HepG2 (cell line): ENCODE measurements around the gene POLR2M. TPM values are rescaled to one million over a fixed set of nuclear protein-coding genes. Genes with fewer than 3 reads are reported as not detected.

Source experiments
- ATAC-seq: fragments of 200-7000 bp; cut with Tn5 transposase; 3 replicates; pipeline ENCODE4 v1.9.1; 2020; ENCODE audit warnings: mild to moderate bottlenecking, moderate library complexity
- BruUV-seq: library from RNA; stranded (reverse); fragments of 400-500 nt; replicated peaks from 2 replicates; lab custom pipeline; 2021; lab: Mats Ljungman, UMichigan
- CTCF ChIA-PET: fragments of 300-600 bp; formaldehyde crosslinking; extraction: SDS; loops from one replicate; lab custom pipeline; 2021; ENCODE audit warnings: low total read pairs, inconsistent platforms, low intra/inter-chr PET ratio; lab: Yijun Ruan, JAX
- POLR2A ChIA-PET: fragments of 350-600 bp; sonication (Branson Sonifier 250); formaldehyde crosslinking; loops from one replicate; lab custom pipeline; 2020; ENCODE audit warnings: antibody characterized with exemption, inconsistent platforms; lab: Yijun Ruan, JAX
- DNase-seq: peaks from one replicate; pipeline ENCODE4 v3.0.0-alpha.2; 2015; ENCODE audit warnings: low spot score
- FAIRE-seq: peaks from 3 replicates; lab custom pipeline; 2011; peaks lifted over from hg19 to GRCh38; lab: Jason Lieb, UNC
- H2AFZ ChIP-seq: one replicate; pipeline ENCODE4 v1.6.1; 2011; ENCODE audit warnings: low read length, inconsistent platforms
- H3K27ac ChIP-seq: fragments of 300-600 bp; 3 replicates; pipeline ENCODE4 v1.8.0; 2011; ENCODE audit warnings: mixed run types, mild to moderate bottlenecking, mixed read lengths, low read length, inconsistent platforms; ENCODE audit not compliant: insufficient read depth; ENCODE audit errors: extremely low read length
- H3K27me3 ChIP-seq, 2 experiments: fragments of 200-600 bp in 1 of 2; 2 replicates in 1 of 2; 3 replicates in 1 of 2; pipeline versions ENCODE4 v1.6.0 to v1.8.0; 2011; ENCODE audit warnings: low read length in 2 of 2, mild to moderate bottlenecking in 2 of 2, moderate library complexity in 2 of 2, inconsistent platforms in 1 of 2; ENCODE audit not compliant: insufficient read depth in 2 of 2, control insufficient read depth in 1 of 2
- H3K36me3 ChIP-seq, 2 experiments: fragments of 200-600 bp in 1 of 2; replicated peaks in 1 of 2; 2 replicates in 1 of 2; 3 replicates in 1 of 2; pipeline versions ENCODE4 v1.5.1 to v1.8.0; 2011; ENCODE audit warnings: low read length in 2 of 2, inconsistent platforms in 1 of 2; ENCODE audit not compliant: insufficient read depth in 2 of 2, control insufficient read depth in 1 of 2
- H3K4me1 ChIP-seq: 2 replicates; pipeline ENCODE4 v1.5.1; 2012; ENCODE audit warnings: low read length, inconsistent platforms; ENCODE audit not compliant: insufficient read depth
- H3K4me2 ChIP-seq: 2 replicates; pipeline ENCODE4 v1.6.0; 2011; ENCODE audit warnings: low read depth, low read length, inconsistent platforms
- H3K4me3 ChIP-seq, 3 experiments: fragments of 200-600 bp in 1 of 3; sonication (generic), shearing (Covaris generic) in 1 of 3; replicated peaks in 1 of 3; 2 replicates each; pipeline ENCODE4 v1.5.1; 2011 to 2016; ENCODE audit warnings: low read length in 3 of 3, inconsistent platforms in 2 of 3, low read depth in 2 of 3, mild to moderate bottlenecking in 2 of 3, control low read depth in 1 of 3, mixed read lengths in 1 of 3; ENCODE audit not compliant: insufficient read depth in 1 of 3
- H3K79me2 ChIP-seq: one replicate; pipeline ENCODE4 v1.6.1; 2011; ENCODE audit warnings: low read length, inconsistent platforms; ENCODE audit not compliant: insufficient read depth
- H3K9ac ChIP-seq: 2 replicates; pipeline ENCODE4 v1.6.0; 2011; ENCODE audit warnings: mild to moderate bottlenecking, low read depth, low read length, inconsistent platforms; ENCODE audit not compliant: insufficient read depth
- H3K9me3 ChIP-seq: 2 replicates; pipeline ENCODE4 v1.5.1; 2012; ENCODE audit warnings: mild to moderate bottlenecking, low read length
- H4K20me1 ChIP-seq: 2 replicates; pipeline ENCODE4 v1.6.0; 2011; ENCODE audit warnings: inconsistent platforms, mild to moderate bottlenecking, low read length, moderate library complexity; ENCODE audit not compliant: insufficient read depth
- CCAR2 ChIP-seq: fragments of 200-400 bp; formaldehyde crosslinking; optimal IDR thresholded peaks from 2 replicates; pipeline ENCODE3; 2018; ENCODE audit warnings: low read depth, mild to moderate bottlenecking, low read length, moderate library complexity
- CENPX ChIP-seq: sonication (generic); formaldehyde crosslinking; IDR thresholded peaks from 2 replicates; pipeline ENCODE4 v1.9.0; 2021; ENCODE audit warnings: mild to moderate bottlenecking, missing genetic modification reagents, moderate library complexity
- EP300 ChIP-seq, 3 experiments: sonication (generic) in 1 of 3; formaldehyde crosslinking in 1 of 3; IDR thresholded peaks; 2 replicates each; pipeline versions ENCODE4 v1.5.1 to v1.6.1; 2011 to 2020; ENCODE audit warnings: low read depth in 2 of 3, low read length in 2 of 3, borderline replicate concordance in 1 of 3, improper control_type of control experiment in 1 of 3, mild to moderate bottlenecking in 1 of 3, missing genetic modification reagents in 1 of 3, moderate library complexity in 1 of 3
- FOXK1 ChIP-seq: sonication (generic); formaldehyde crosslinking; IDR thresholded peaks from 2 replicates; pipeline ENCODE4 v1.4.0; 2020; ENCODE audit warnings: low read depth, missing genetic modification reagents, borderline replicate concordance
- HNF4A ChIP-seq: sonication (generic); formaldehyde crosslinking; IDR thresholded peaks from 2 replicates; pipeline ENCODE4 v1.4.0; 2020; ENCODE audit warnings: missing genetic modification reagents
- MAFK ChIP-seq, 2 experiments: IDR thresholded peaks in 1 of 2; conservative IDR thresholded peaks in 1 of 2; 2 replicates each; pipeline ENCODE4 v1.6.1; 2011; ENCODE audit warnings: improper control_type of control experiment in 2 of 2, low read length in 2 of 2
- POLR2G ChIP-seq: fragments of 200-400 bp; formaldehyde crosslinking; IDR thresholded peaks from 2 replicates; pipeline ENCODE4 v1.6.1; 2018; ENCODE audit warnings: mild to moderate bottlenecking, low read depth, low read length, moderate library complexity
- SRF ChIP-seq: IDR thresholded peaks from 2 replicates; pipeline ENCODE4 v1.6.1; 2011; ENCODE audit warnings: mild to moderate bottlenecking, low read depth, low read length, moderate library complexity
- ZBTB20 ChIP-seq: sonication (generic); formaldehyde crosslinking; IDR thresholded peaks from 2 replicates; pipeline ENCODE4 v1.8.1; 2023; ENCODE audit warnings: missing genetic modification reagents, low read depth, mild to moderate bottlenecking, borderline replicate concordance
- ZNF251 ChIP-seq: sonication (generic); formaldehyde crosslinking; IDR thresholded peaks from 2 replicates; pipeline ENCODE4 v1.9.0; 2021; ENCODE audit warnings: mild to moderate bottlenecking, missing genetic modification reagents
- ZNF512B ChIP-seq: sonication (generic); formaldehyde crosslinking; IDR thresholded peaks from 2 replicates; pipeline ENCODE4 v1.5.1; 2020; ENCODE audit warnings: missing genetic modification reagents, mild to moderate bottlenecking, borderline replicate concordance
- ZNF710 ChIP-seq: sonication (generic); formaldehyde crosslinking; IDR thresholded peaks from 2 replicates; pipeline ENCODE4 v1.5.0; 2020; ENCODE audit warnings: mild to moderate bottlenecking, missing genetic modification reagents, borderline replicate concordance
- WGBS: methylation state at CpG from one replicate; pipeline ENCODE4 v1.1.6; 2017; ENCODE audit warnings: low lambda C conversion rate; 5-methylcytosine and 5-hydroxymethylcytosine counted together
- in situ Hi-C: cut with HindIII; loops from 2 replicates; pipeline ENCODE4 v1.10.0; 2017; ENCODE audit warnings: low pct_unique_long_range_greater_than_20kb; ENCODE audit not compliant: extremely low pct_ligation_motif_present
- intact Hi-C: fragments of 100-400 bp; cut with micrococcal nuclease; formaldehyde crosslinking; loops from one replicate; pipeline ENCODE4 v1.10.0; 2022; ENCODE audit not compliant: unreplicated experiment
- polyA plus RNA-seq, 8 experiments: library from polyadenylated mRNA; depleted of rRNA in 3 of 8; stranded (reverse) in 7 of 8; unstranded in 1 of 8; fragments of >200 nt; fragmentation: Illumina TruSeq in 4 of 8; extraction: Trizol in 4 of 8; gene quantifications; 2 replicates each; pipeline versions ENCODE4 v1.2.1 to v1.2.3, GENCODE V29; 2011 to 2016; ENCODE audit warnings: low read depth in 4 of 8, missing spikeins in 1 of 8, mixed read lengths in 1 of 8; ENCODE audit not compliant: insufficient read depth in 1 of 8
- total RNA-seq, 5 experiments: library from RNA; depleted of rRNA; stranded (reverse); fragments of >200 nt; fragmentation: Illumina TruSeq; extraction: Trizol; gene quantifications; 2 replicates each; pipeline ENCODE4 v1.2.3, GENCODE V29; 2016; ENCODE audit warnings: low read depth in 1 of 5

POLR2M gene
- total and polyA plus RNA-seq, 2 of the 13 experiments (the other 11 are each of a cell fraction or from before 2014, with no cell fraction given): 25.9 to 48.5 TPM

- intact Hi-C loops (no loop called here), in situ Hi-C loops (no loop called here)
- ATAC-seq: no peak
- no peaks in the 10 kb centered on the region for H3K4me1 ChIP-seq
- no peak overlapping the region for H3K4me3 ChIP-seq
- no peaks in the 10 kb centered on the region for H3K36me3 ChIP-seq
- no peak overlapping the region for H3K4me2 ChIP-seq
- TF ChIP-seq FOXK1 (CRISPR knock-in tag) (no peak), MAFK (conservative IDR thresholded peaks at IDR 0.05 in 1 of 2, IDR thresholded peaks at IDR 0.05 in 1 of 2; ENCODE audit: low read length in 2 of 2) (no peak)
- ChIA-PET CTCF (no interaction called here), POLR2A (no interaction called here)
- no peak overlapping the region for H2AFZ ChIP-seq
- H3K9me3 ChIP-seq: no peaks in the 10 kb centered on the region
- WGBS: 2% methylated on average over 3 of the region's 3 CpGs
- no TSS peak for BruUV-seq
- no peak overlapping the region for H3K9ac ChIP-seq
- no peak overlapping the region for H3K27ac ChIP-seq
- H3K27me3 ChIP-seq: 0 out of 5 replicates have a peak, but pooled peaks cover 0 to 7% of the 10 kb centered on the region in 2 experiments
- no peak for FAIRE-seq
- H4K20me1 ChIP-seq: no peaks in the 10 kb centered on the region
- DNase-seq: no peak
- no peaks in the 10 kb centered on the region for H3K79me2 ChIP-seq
Observed at GRCh38 chr15:57662091-57662744, 44.3 kb upstream of the POLR2M start.

GRCh38 chr15:57662802-57663201 lies 43.7 kb upstream of the POLR2M start:
- Histone ChIP-seq H3K79me2 (no peaks in the 10 kb centered on the region), H3K36me3 (no peaks in the 10 kb centered on the region), H3K4me2 (no peak overlapping the region), H2AFZ (no peak overlapping the region), H3K4me3 (no peak overlapping the region), H3K9ac (no peak overlapping the region), H4K20me1 (no peaks in the 10 kb centered on the region), H3K4me1 (peaks cover 3% of the 10 kb centered on the region; the same call in 1 of the 2 replicates), H3K9me3 (no peaks in the 10 kb centered on the region), H3K27ac (no peak overlapping the region), H3K27me3 (0 out of 5 replicates have a peak, but pooled peaks cover 0 to 7% of the 10 kb centered on the region in 2 experiments)
- POLR2A ChIA-PET: no interaction called here
- ATAC-seq: no peak
- WGBS: 38% methylated on average over 1 of the region's 1 CpG
- CTCF ChIA-PET: no interaction called here
- in situ Hi-C loops (no loop called here), intact Hi-C loops (no loop called here)
- no TSS peak for BruUV-seq
- no peak for FAIRE-seq
- DNase-seq: no peak
- TF ChIP-seq CCAR2 (no peak), POLR2G (no peak), CENPX (no peak), ZNF251 (CRISPR knock-in tag) (no peak), ZNF512B (CRISPR knock-in tag) (no peak), ZNF710 (CRISPR knock-in tag) (no peak), ZBTB20 (CRISPR knock-in tag) (no peak), HNF4A (CRISPR knock-in tag) (no peak), SRF (no peak), EP300 (IDR thresholded peaks at IDR 0.05; ENCODE audit: low read depth in 2 of 2, low read length in 2 of 2) (no peak), EP300 (CRISPR knock-in tag; IDR thresholded peaks at IDR 0.05; ENCODE audit: borderline replicate concordance) (no peak)
